PFSK-1 (cell line): ENCODE results near the gene TUBGCP3. TPM values are rescaled to one million over a fixed set of nuclear protein-coding genes. Genes with fewer than 3 reads are reported as not detected.

ENCODE experiments used
- FOXP2 ChIP-seq: optimal IDR thresholded peaks from 2 replicates; pipeline ENCODE3; 2011; ENCODE audit warnings: borderline replicate concordance, control low read depth, inconsistent platforms; ENCODE audit not compliant: insufficient read depth; ENCODE audit errors: extremely low read length, extremely low read depth
- POLR2AphosphoS5 ChIP-seq: IDR thresholded peaks from 2 replicates; pipeline ENCODE4 v1.6.1; 2012; ENCODE audit warnings: low read depth, mild to moderate bottlenecking, control low read depth, low read length, moderate library complexity
- REST ChIP-seq, 2 experiments: IDR thresholded peaks; 2 replicates each; pipeline versions ENCODE4 v1.6.1 to v1.8.0; 2011 to 2012; ENCODE audit warnings: low read depth in 2 of 2, low read length in 2 of 2, control low read depth in 1 of 2, inconsistent platforms in 1 of 2, mild to moderate bottlenecking in 1 of 2, moderate library complexity in 1 of 2; ENCODE audit not compliant: insufficient read depth in 1 of 2
- SIN3A ChIP-seq: IDR thresholded peaks from 2 replicates; pipeline ENCODE4 v1.6.1; 2012; ENCODE audit warnings: mild to moderate bottlenecking, low read length, moderate library complexity, borderline replicate concordance; ENCODE audit not compliant: insufficient read depth
- TAF1 ChIP-seq: IDR thresholded peaks from 2 replicates; pipeline ENCODE4 v1.6.1; 2012; ENCODE audit warnings: low read length, control low read depth, borderline replicate concordance; ENCODE audit not compliant: insufficient read depth
- polyA plus RNA-seq: library from polyadenylated mRNA; unstranded; fragments of >200 nt; gene quantifications from one replicate; pipeline ENCODE4 v1.2.1, GENCODE V29; 2012; ENCODE audit warnings: low read depth, missing spikeins; ENCODE audit not compliant: insufficient read length

Gene TUBGCP3
- 16.0 TPM for polyA plus RNA-seq

GRCh38 chr13:112587764-112588489 is at the start of gene TUBGCP3:
Gene TUBGCP3, minus strand, starts transcription at chr13:112588153. Its CDS starts 173 bp downstream, at chr13:112587980.
- TF ChIP-seq TAF1, result peak; percentile 83; the same call in 1 of the 2 replicates
- peak; percentile 23; the same call in 1 of the 2 replicates for TF ChIP-seq POLR2AphosphoS5
- TF ChIP-seq FOXP2, result peak; percentile 86
- no peak for TF ChIP-seq REST (IDR thresholded peaks at IDR 0.05; ENCODE audit: insufficient read depth in 1 of 2, low read depth in 2 of 2, low read length in 2 of 2)
- peak; percentile 64; the same call in 1 of the 2 replicates for TF ChIP-seq SIN3A

- no peak for TF ChIP-seq FOXP2
- TF ChIP-seq SIN3A, result no peak
- no peak for TF ChIP-seq POLR2AphosphoS5
- TF ChIP-seq TAF1, result no peak
- TF ChIP-seq REST (IDR thresholded peaks at IDR 0.05; ENCODE audit: insufficient read depth in 1 of 2, low read depth in 2 of 2, low read length in 2 of 2), result no peak
These were observed 49.3 kb upstream of the TUBGCP3 start for GRCh38 chr13:112637017-112637801.

- no peak for TF ChIP-seq TAF1
- no peak for TF ChIP-seq SIN3A
- TF ChIP-seq FOXP2, result no peak
- no peak for TF ChIP-seq REST (IDR thresholded peaks at IDR 0.05; ENCODE audit: insufficient read depth in 1 of 2, low read depth in 2 of 2, low read length in 2 of 2)
- no peak for TF ChIP-seq POLR2AphosphoS5
These were observed 48.5 kb upstream of the TUBGCP3 start for GRCh38 chr13:112636401-112636975.

- TF ChIP-seq POLR2AphosphoS5 (no peak), TAF1 (no peak), REST (IDR thresholded peaks at IDR 0.05; ENCODE audit: insufficient read depth in 1 of 2, low read depth in 2 of 2, low read length in 2 of 2) (no peak), SIN3A (no peak), FOXP2 (no peak)
These were observed 47.4 kb upstream of the TUBGCP3 start for GRCh38 chr13:112635323-112635722.
